Amygdala (tissue), 56 donors: ENCODE results near the gene MCM9.
A peak's percentile ranks its signal among the peaks of the same experiment; 100 is the strongest.

Experiments used
- DNase-seq, 56 donors: peaks; one replicate each; lab custom pipeline; 2025; lab: John Stamatoyannopoulos, UW

MCM9 gene

DNA sequence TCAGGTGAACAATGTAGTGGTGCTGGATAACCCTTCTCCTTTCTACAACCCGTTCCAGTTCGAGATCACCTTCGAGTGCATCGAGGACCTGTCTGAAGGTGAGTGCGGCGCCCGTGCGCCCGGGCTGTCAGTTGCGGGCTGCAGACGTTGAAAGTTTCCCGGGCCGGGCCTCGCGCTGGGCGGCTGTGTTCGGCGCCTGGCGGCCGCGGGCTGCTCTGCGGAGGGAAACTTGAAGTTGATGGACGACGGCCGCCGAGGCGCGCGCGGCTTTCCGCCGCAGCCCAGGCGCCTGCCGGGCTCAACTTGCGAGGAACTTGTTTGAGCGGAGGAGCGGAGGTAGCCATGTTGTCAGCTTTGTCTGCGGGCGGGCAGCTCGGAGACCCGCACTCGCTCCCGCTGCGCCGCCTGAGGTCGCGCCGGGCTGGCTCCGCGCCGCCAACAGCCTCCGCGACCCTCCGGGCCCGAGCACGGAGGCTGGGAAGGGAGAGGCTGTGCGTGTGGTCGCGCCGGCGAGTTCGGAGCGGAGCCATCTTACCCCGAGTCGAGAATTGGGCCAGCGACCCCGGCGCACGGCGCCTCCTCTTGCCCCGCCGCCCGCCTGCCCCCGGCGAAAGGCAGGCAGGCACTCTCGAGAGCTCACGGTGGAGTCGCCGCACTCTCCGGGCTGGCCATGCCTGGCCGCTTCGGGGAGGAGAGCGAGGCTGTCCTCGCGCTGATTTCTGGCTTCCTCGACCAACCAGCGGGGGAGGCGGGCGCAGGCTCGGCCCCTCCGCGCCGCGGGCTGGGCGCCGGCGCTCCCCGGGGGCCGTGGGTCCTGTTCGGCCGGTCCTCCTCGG is 40.3 kb downstream of the MCM9 start:
- peak in 50 of 56 donors; percentile 2 to 83 (median 50) for DNase-seq

DNA sequence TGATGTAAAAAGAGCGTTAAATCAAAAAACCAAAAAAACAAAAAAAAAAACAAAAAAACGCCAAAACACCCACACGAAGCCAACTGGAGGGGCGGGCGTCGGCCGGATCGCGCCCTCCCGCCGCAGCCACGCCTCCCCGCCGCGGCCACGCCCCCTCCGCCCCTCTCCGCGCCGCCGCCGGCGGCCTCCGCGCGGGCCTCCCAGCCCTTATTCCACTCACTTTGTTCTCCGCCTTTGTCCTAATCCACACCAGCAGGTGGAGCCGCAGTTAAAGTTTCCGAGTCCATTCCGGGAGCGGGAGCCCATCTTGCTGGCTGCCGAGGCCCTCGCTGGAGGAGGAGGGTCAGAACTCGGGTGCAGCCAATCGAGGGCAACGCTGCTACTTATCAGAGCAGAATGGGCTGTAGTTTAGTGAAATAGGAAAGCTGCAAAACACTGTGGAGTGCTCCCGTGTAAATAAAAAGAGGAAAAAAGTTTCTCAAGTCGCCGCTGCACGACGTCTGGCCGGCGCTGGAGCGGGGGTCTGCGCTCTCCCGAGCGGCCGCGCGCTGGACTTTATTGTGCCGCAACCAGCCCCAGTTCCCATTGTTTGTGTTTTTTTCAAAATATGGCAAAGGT is 41.0 kb downstream of the MCM9 start, which contains the start of gene ASF1A:
ASF1A (plus strand) TSS at position 346 of the 618 bp plus-strand sequence; CDS start at position 608, 262 bp downstream.
- DNase-seq, result peak; percentile 53 to 98 (median 95)

DNA sequence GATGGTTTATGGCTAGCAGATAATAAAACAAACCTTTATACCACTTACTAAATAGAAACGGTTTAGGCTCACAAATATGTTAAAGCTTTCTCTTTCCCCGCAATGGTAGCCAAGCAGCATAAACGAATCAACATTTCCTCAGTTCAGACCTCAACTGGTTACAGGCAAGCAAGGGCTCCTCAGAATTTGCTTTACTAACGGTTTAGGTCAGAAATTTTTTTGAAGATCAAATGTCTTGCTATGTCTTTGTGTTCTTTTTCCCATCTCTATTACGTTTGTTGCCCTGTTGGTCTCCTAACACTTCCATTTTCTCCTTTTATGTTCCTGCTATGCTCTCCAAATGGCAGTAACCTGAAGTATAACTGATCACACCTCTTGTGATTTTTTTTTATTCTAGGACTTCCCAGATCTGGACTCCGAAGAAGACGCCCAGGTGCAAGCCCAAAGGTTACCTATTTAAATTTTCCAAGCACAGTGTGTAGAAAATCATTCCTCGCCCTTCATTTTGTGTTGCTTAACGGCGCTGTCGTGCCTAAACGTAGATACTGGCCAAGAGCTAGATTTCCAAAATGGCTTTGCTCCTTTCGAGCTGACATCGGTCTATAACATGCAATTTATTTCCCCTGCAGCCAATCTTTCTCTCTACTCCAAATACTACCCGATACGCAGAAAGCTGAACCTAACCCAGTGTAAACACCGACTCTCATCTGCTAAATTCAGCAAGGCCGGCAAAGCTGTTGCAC is 41.7 kb downstream of the MCM9 start:
- DNase-seq, result peak in 20 of 56 donors; percentile 17 to 82 (median 38)

GRCh38 chr6:118892355-118892991 is 42.5 kb downstream of the MCM9 start:
- DNase-seq, result no peak

- no peak for DNase-seq
Observed at GRCh38 chr6:118890997-118891790, 43.8 kb downstream of the MCM9 start.

GRCh38 chr6:118889163-118889562 is 45.8 kb downstream of the MCM9 start:
- DNase-seq, result no peak

DNA sequence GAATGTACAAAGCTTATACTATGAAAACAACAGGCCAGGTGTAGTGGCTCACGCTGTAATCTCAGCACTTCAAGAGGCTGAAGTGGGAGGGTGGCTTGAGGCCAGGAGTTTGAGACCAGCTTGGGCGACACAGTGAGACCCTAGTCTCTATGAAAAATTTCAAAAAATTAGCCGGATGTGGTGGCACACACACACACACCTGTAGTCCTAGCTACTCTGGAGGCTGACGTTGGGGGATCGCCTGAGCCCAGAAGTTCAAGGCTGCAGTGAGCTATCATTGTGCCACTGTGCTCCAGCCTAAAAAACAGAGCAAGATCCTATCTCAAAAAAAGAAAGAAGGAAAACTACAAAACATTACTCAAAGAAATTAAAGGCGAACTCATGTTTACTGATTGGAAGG is 48.3 kb downstream of the MCM9 start:
- no peak for DNase-seq

DNA sequence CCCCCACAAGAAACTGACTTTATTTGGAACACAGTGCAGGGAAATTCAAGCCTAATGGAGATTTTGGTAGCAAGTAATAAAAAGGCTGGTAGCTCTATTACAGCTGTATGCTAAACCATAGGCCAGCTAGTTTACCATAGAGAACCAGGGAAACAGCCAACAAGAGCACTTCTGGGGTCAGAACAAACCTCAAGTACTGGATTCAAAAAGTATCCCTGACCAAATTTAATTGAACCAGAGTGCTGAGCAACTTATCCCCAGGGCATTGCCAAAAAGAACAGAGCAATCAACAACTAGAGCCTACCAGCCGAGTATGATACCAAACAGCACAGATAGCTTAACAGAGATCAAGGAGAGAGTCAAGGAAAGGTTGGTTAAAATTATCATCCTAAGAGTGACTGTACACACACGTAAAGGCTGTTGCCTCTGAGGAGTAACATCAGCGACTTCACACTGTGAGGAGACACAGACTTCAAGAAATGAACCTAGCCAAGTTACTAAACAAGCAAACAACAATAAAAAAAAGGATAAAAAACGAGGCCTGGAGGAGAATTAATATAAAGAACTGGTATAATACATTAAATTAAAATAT is 52.5 kb downstream of the MCM9 start:
- no peak for DNase-seq

DNA sequence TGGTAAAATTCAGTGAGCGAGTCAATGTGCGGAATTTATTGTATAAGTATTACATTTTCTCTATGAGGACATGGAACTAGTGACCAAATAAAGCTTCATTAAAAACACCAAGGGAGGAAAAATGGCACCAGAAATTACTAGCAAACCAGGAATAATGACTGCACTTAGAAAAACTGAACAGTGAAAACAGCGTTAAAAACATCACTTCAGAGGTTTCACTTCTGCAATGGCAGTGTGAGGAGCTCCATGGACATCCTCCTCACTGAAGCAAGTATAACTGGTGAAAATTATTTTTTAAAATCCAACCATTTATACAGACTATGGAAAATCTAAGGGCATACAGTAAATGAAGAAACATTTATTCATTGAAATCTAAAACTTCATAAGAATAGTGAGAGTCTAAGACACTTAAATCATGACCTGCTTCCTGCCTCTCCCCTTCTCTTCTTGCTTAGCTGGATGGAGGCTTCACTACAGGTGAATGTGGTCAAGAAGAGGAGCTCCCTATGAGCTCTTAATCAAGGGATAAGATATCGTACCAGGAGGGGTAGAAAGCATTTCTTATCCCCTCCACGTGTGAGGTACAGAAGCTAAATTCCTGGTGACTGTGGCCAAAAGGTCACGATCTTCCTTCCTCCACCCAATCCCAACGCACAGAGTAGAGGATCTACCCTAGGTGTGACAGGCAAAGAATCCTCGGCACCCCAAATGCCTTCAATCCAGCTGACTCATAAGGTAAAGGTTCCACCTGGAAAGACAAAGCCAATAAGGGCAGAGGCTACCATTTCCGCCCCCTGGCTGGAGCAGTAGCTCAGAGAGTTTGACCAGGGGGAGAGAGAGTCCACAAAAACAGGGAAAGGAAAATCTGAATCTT is 53.3 kb downstream of the MCM9 start:
- no peak for DNase-seq

DNA sequence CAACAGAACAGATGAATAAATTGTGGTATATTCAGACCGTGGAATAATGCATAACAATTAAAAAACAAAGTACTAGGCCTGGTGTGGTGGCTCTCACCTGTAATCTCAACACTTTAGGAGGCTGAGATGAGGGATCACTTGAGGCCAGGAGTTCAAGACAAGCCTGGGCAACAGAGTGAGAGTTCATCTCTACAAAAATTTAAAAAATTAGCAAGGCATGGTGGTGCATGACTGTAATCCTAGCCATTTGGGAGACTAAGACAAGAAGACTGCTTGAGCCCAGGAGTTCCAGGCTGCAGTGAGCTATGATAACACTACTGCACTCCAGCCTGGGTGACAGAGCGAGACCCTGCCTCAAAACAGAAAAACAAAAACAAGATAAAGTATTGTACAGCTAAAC is 57.2 kb downstream of the MCM9 start:
- DNase-seq, result no peak

GRCh38 chr6:118876814-118877213 is 58.1 kb downstream of the MCM9 start:
- DNase-seq, result no peak

- no peak for DNase-seq
Observed at GRCh38 chr6:118876198-118876597, 58.8 kb downstream of the MCM9 start.

DNA sequence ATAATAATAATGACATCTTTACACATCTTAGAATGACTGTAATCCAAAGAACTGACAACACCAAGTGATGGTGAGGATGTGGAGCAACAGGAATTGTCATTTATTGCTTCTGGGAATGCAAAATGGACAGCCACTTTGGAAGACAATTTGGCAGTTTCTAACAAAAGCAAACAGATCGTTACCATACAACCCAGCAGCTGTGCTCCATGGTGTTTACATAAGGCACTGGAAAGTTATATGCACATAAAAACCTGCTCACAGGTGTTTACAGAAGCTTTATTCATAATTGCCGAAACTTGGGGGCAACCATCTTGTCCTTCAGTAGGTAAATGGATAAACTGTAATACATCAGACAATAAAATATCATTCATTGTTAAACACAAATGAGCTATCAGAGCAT is 59.3 kb downstream of the MCM9 start:
- DNase-seq, result no peak

DNA sequence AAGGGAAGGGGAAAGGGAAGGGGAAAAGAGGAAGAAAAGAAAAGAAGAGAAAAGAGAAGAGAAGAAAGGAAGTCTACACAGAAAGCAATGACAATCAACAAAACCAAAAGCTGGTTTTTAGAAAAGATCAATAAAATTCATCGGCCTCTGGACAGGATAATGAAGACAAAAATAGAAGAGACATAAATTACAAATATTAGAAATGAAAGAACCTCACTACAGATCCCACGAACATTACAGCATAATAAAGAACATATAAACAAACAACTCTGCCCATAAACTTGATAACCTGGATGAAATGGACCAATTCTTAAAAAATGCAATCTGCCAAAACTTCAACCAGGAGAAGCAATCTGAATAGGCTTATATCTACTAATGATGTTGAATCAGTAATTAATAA is 61.7 kb downstream of the MCM9 start:
- no peak for DNase-seq

DNA sequence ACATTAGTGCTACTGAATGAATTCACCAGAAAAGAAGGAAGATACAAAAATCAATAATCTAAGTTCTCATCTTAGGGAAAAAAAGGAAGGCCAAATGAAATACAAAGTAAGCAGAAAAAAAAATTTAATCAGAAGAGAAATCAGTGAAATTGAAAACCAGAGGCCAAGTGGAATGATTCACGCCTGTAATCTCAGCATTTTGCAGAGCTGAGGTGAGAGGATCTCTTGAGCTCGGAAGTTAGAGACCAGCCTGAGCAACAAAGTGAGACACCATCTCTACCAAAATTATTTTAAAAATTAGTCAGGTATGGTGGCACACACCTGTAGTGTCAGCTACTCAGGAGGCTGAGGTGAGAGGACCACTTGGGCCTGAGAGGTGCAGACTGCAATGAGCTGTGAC is 62.2 kb downstream of the MCM9 start:
- no peak for DNase-seq

- no peak for DNase-seq
Observed at GRCh38 chr6:118872318-118872717, 62.6 kb downstream of the MCM9 start.

GRCh38 chr6:118871331-118871730 is 63.6 kb downstream of the MCM9 start:
- no peak for DNase-seq

- no peak for DNase-seq
Observed at GRCh38 chr6:118869894-118870589, 64.9 kb downstream of the MCM9 start.
